T47D (cell line): Measurements from ENCODE around the gene FBXW7.
A peak's percentile ranks its signal among the peaks of the same experiment; 100 is the strongest.

Source experiments
- DNase-seq, 2 experiments: peaks; one replicate each; pipeline versions ENCODE4 v3.0.0 to v3.0.0-alpha.2; 2011 to 2012; ENCODE audit warnings: low read depth in 1 of 2, low spot score in 1 of 2
- JUND ChIP-seq: IDR thresholded peaks from 2 replicates; pipeline ENCODE4 v1.6.1; 2012; ENCODE audit warnings: low read depth
- in situ Hi-C: cut with HindIII; loops from 2 replicates; pipeline ENCODE4 v1.10.0; 2016; ENCODE audit warnings: low sequenced_read_pairs, low pct_unique_long_range_greater_than_20kb

FBXW7 gene

GRCh38 chr4:152359208-152360044 lies 176.5 kb downstream of the FBXW7 start:
- in situ Hi-C loops = no loop called here
- DNase-seq = no peak
- no peak for TF ChIP-seq JUND

GRCh38 chr4:152357206-152357605 lies 178.7 kb downstream of the FBXW7 start:
- no peak for DNase-seq
- TF ChIP-seq JUND = no peak
- in situ Hi-C loops = no loop called here

GRCh38 chr4:152356428-152357034 lies 179.4 kb downstream of the FBXW7 start:
- no peak for TF ChIP-seq JUND
- DNase-seq = no peak
- in situ Hi-C loops = no loop called here

GRCh38 chr4:152352622-152353116 lies 183.2 kb downstream of the FBXW7 start:
- peak; percentile 9 to 93 for DNase-seq
- in situ Hi-C loops = no loop called here
- TF ChIP-seq JUND = no peak

- no peak for TF ChIP-seq JUND
- in situ Hi-C loops = no loop called here
- DNase-seq = no peak
These were observed 183.7 kb downstream of the FBXW7 start for GRCh38 chr4:152352215-152352614.

GRCh38 chr4:152351080-152351479 lies 184.8 kb downstream of the FBXW7 start:
- in situ Hi-C loops = no loop called here
- no peak for DNase-seq
- no peak for TF ChIP-seq JUND

GRCh38 chr4:152348670-152349069 lies 187.2 kb downstream of the FBXW7 start:
- in situ Hi-C loops = no loop called here
- no peak for TF ChIP-seq JUND
- DNase-seq = peak in 1 of 2 experiments; percentile 24

- in situ Hi-C loops = no loop called here
- no peak for TF ChIP-seq JUND
These were observed 188.9 kb downstream of the FBXW7 start for GRCh38 chr4:152346979-152347378.

GRCh38 chr4:152346526-152346925 lies 189.4 kb downstream of the FBXW7 start:
- TF ChIP-seq JUND = no peak
- no peak for DNase-seq
- in situ Hi-C loops = no loop called here

More at GRCh38 chr4:152346979-152347378, 188.9 kb downstream of the FBXW7 start:
- no peak for DNase-seq

GRCh38 chr4:152344001-152344400 lies 191.9 kb downstream of the FBXW7 start:
- no peak for DNase-seq
- TF ChIP-seq JUND = no peak
- in situ Hi-C loops = no loop called here

GRCh38 chr4:152342293-152342692 lies 193.6 kb downstream of the FBXW7 start:
- in situ Hi-C loops = no loop called here
- DNase-seq = no peak
- no peak for TF ChIP-seq JUND

- TF ChIP-seq JUND = no peak
- DNase-seq = no peak
- in situ Hi-C loops = no loop called here
These were observed 195.1 kb downstream of the FBXW7 start for GRCh38 chr4:152340818-152341217.

- in situ Hi-C loops = no loop called here
- no peak for DNase-seq
- TF ChIP-seq JUND = no peak
These were observed 196.3 kb downstream of the FBXW7 start for GRCh38 chr4:152339576-152339975.
